ENCODE results near the gene PPIC. TPM values are rescaled to one million over a fixed set of nuclear protein-coding genes. Genes with fewer than 3 reads are reported as not detected.

PPIC gene
- total and polyA plus RNA-seq, 2 donors (not counting 1 experiment from before 2014, with no cell fraction given): not detected

DNA sequence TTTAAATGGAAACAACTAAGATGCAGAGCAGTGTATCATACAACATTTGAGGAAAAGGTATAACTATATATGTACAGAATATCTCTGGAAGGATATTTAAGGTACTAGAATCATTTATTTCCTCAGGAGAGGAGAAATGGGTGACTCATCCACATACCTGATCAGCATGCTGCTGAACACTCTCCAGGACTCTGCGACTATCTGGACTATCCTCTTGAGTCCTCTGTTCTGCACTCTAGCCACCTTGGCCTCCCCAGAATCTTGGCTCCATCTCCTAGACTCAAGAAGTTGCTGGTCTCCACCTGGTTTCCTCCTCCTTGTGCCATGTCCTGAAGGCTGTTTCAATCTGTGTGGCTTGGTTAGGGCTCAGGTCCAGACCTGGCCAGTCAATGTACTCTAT, 43.7 kb upstream of the PPIC start:
- peaks cover 0 to 32% (median 27%) of the 10 kb centered on the region in 4 experiments for H3K27me3 ChIP-seq (replicated peaks in 1 of 4; ENCODE audit: control extremely low read depth in 1 of 4, control insufficient read depth in 3 of 4, insufficient read depth in 4 of 4, low read length in 3 of 4)
- H3K4me2 ChIP-seq (replicated peaks; ENCODE audit: low read depth, low read length, poor library complexity, severe bottlenecking): no peak overlapping the region
- no peaks in the 10 kb centered on the region for H3K36me3 ChIP-seq (replicated peaks in 1 of 2; ENCODE audit: control extremely low read depth in 1 of 2, control insufficient read depth in 1 of 2, extremely low read depth in 1 of 2, insufficient read depth in 2 of 2, low read length in 1 of 2)
- POLR2A ChIA-PET: no interaction called here
- no peak overlapping the region for H3K9ac ChIP-seq (ENCODE audit: low read length)
- Mint-ChIP-seq H3K9me3 (ENCODE audit: insufficient read depth) (no peaks in the 10 kb centered on the region), H3K4me3 (no peak overlapping the region), H3K27me3 (peaks cover 69% of the 10 kb centered on the region), H3K4me1 (no peaks in the 10 kb centered on the region), H3K27ac (no peak overlapping the region)
- H4K20me1 ChIP-seq (ENCODE audit: control insufficient read depth, insufficient read depth, low read length, poor library complexity, severe bottlenecking): no peaks in the 10 kb centered on the region
- intact Hi-C loops (cut with micrococcal nuclease): no loop called here
- no peak for TF ChIP-seq EZH2 (IDR thresholded peaks at IDR 0.05; ENCODE audit: borderline replicate concordance, insufficient read depth, low read depth, low read length, poor library complexity, severe bottlenecking)
- TF ChIP-seq CTCF (IDR thresholded peaks at IDR 0.05): no peak
- CTCF ChIA-PET: no interaction called here
- no peak overlapping the region for H3K4me3 ChIP-seq (ENCODE audit: control extremely low read depth in 1 of 5, extremely low read depth in 1 of 5, insufficient read depth in 1 of 5, low read depth in 2 of 5, low read length in 4 of 5)
- no peak for ATAC-seq (ENCODE audit: low read depth)
- no peak for DNase-seq
- H3K79me2 ChIP-seq (ENCODE audit: control insufficient read depth, insufficient read depth, low read length): no peaks in the 10 kb centered on the region
- no peak overlapping the region for H2AFZ ChIP-seq (ENCODE audit: insufficient read depth, low read depth, low read length, poor library complexity, severe bottlenecking)
- 80% methylated on average over 1 of the region's 1 CpG for WGBS (ENCODE audit: insufficient coverage)
- no peaks in the 10 kb centered on the region for H3K9me3 ChIP-seq (ENCODE audit: control extremely low read depth in 1 of 3, control insufficient read depth in 2 of 3, insufficient read depth in 1 of 3, low read length in 2 of 3)
- H3K27ac ChIP-seq (ENCODE audit: low read length in 2 of 2): no peak overlapping the region
- H3K4me1 ChIP-seq (ENCODE audit: control insufficient read depth in 2 of 2, insufficient read depth in 2 of 2, low read length in 2 of 2): no peaks in the 10 kb centered on the region

GRCh38 chr5:123075521-123076163, 39.1 kb upstream of the PPIC start:
- H4K20me1 ChIP-seq (ENCODE audit: control insufficient read depth, insufficient read depth, low read length, poor library complexity, severe bottlenecking): no peaks in the 10 kb centered on the region
- Mint-ChIP-seq H3K27me3 (peaks cover 70% of the 10 kb centered on the region), H3K4me1 (no peaks in the 10 kb centered on the region), H3K9me3 (ENCODE audit: insufficient read depth) (no peaks in the 10 kb centered on the region), H3K27ac (no peak overlapping the region), H3K4me3 (no peak overlapping the region)
- WGBS (ENCODE audit: insufficient coverage): 100% methylated on average over 4 of the region's 5 CpGs
- H3K9me3 ChIP-seq (ENCODE audit: control extremely low read depth in 1 of 3, control insufficient read depth in 2 of 3, insufficient read depth in 1 of 3, low read length in 2 of 3): no peaks in the 10 kb centered on the region
- no peak overlapping the region for H2AFZ ChIP-seq (ENCODE audit: insufficient read depth, low read depth, low read length, poor library complexity, severe bottlenecking)
- DNase-seq (no peak), ATAC-seq (ENCODE audit: low read depth) (no peak)
- H3K4me3 ChIP-seq (ENCODE audit: control extremely low read depth in 1 of 5, extremely low read depth in 1 of 5, insufficient read depth in 1 of 5, low read depth in 2 of 5, low read length in 4 of 5): no peak overlapping the region
- H3K4me2 ChIP-seq (replicated peaks; ENCODE audit: low read depth, low read length, poor library complexity, severe bottlenecking): no peak overlapping the region
- POLR2A ChIA-PET: no interaction called here
- no peaks in the 10 kb centered on the region for H3K4me1 ChIP-seq (ENCODE audit: control insufficient read depth in 2 of 2, insufficient read depth in 2 of 2, low read length in 2 of 2)
- H3K27ac ChIP-seq (ENCODE audit: low read length in 2 of 2): no peak overlapping the region
- no peak overlapping the region for H3K9ac ChIP-seq (ENCODE audit: low read length)
- intact Hi-C loops (cut with micrococcal nuclease): no loop called here
- no peaks in the 10 kb centered on the region for H3K36me3 ChIP-seq (replicated peaks in 1 of 2; ENCODE audit: control extremely low read depth in 1 of 2, control insufficient read depth in 1 of 2, extremely low read depth in 1 of 2, insufficient read depth in 2 of 2, low read length in 1 of 2)
- TF ChIP-seq CTCF (IDR thresholded peaks at IDR 0.05) (no peak), EZH2 (IDR thresholded peaks at IDR 0.05; ENCODE audit: borderline replicate concordance, insufficient read depth, low read depth, low read length, poor library complexity, severe bottlenecking) (no peak)
- CTCF ChIA-PET: no interaction called here
- H3K79me2 ChIP-seq (ENCODE audit: control insufficient read depth, insufficient read depth, low read length): no peaks in the 10 kb centered on the region
- H3K27me3 ChIP-seq (replicated peaks in 1 of 4; ENCODE audit: control extremely low read depth in 1 of 4, control insufficient read depth in 3 of 4, insufficient read depth in 4 of 4, low read length in 3 of 4): peaks cover 0 to 26% (median 14%) of the 10 kb centered on the region in 4 experiments
